RWPE2 (cell line): ENCODE measurements around the gene LRP1.

ENCODE experiments used
- ATAC-seq: fragments of 200-7000 bp; cut with Tn5 transposase; 3 replicates; pipeline ENCODE4 v1.9.1; 2021; ENCODE audit warnings: low read depth
- DNase-seq: peaks from one replicate; pipeline ENCODE4 v3.0.0-alpha.2; 2020; ENCODE audit warnings: low spot score
- H3K27ac ChIP-seq: fragments of 450-650 bp; 2 replicates; pipeline ENCODE4 v1.5.1; 2017; ENCODE audit warnings: mild to moderate bottlenecking; ENCODE audit not compliant: poor library complexity, severe bottlenecking
- H3K27me3 ChIP-seq: fragments of 250-450 bp; sonication (Bioruptor Pico); 2 replicates; pipeline ENCODE4 v1.5.1; 2021; ENCODE audit warnings: mild to moderate bottlenecking, moderate library complexity; ENCODE audit not compliant: insufficient read depth, poor library complexity, severe bottlenecking
- H3K36me3 ChIP-seq: fragments of 250-450 bp; sonication (Bioruptor Pico); 2 replicates; pipeline ENCODE4 v1.5.1; 2020; ENCODE audit warnings: low read depth, mild to moderate bottlenecking, moderate library complexity
- H3K4me1 ChIP-seq: fragments of 250-450 bp; sonication (Bioruptor Pico); 2 replicates; pipeline ENCODE4 v1.5.1; 2021; ENCODE audit warnings: mild to moderate bottlenecking, moderate library complexity; ENCODE audit not compliant: insufficient read depth, poor library complexity, severe bottlenecking
- H3K4me3 ChIP-seq: fragments of 250-450 bp; sonication (Bioruptor Pico); 2 replicates; pipeline ENCODE4 v1.5.1; 2021; ENCODE audit warnings: mild to moderate bottlenecking, moderate library complexity; ENCODE audit not compliant: severe bottlenecking
- H3K9me3 ChIP-seq: fragments of 250-450 bp; sonication (Bioruptor Pico); 2 replicates; pipeline ENCODE4 v1.5.1; 2021; ENCODE audit warnings: mild to moderate bottlenecking, moderate library complexity; ENCODE audit not compliant: severe bottlenecking
- TF ChIP-seq, protein P1 (sequence below): fragments of 450-650 bp; IDR thresholded peaks from one replicate; pipeline ENCODE4 v1.5.1; 2017; ENCODE audit warnings: mild to moderate bottlenecking, moderate library complexity; ENCODE audit not compliant: poor library complexity, severe bottlenecking

The LRP1 gene

DNA sequence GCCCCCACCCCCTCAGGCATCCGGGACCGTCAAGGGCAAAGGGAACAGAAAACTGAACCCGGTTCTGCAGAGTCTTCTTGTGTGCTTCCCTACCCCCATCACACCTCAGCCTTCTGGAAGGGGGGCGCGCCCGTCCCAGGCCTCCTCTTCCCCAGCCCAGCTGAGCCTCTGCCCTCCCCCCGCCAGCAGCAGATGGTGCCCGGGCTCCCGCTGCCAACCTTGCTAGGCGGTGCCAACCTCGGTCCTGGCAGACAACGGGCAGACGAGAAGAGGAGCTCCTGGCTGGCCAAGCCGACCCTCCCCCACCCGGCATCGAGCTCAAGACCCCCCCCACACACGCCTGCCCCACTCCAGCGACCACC lies 114.0 kb downstream of the LRP1 start:
- Histone ChIP-seq H3K36me3 (no peaks in the 10 kb centered on the region), H3K9me3 (no peaks in the 10 kb centered on the region), H3K4me1 (no peaks in the 10 kb centered on the region), H3K4me3 (no peak overlapping the region), H3K27ac (no peak overlapping the region), H3K27me3 (peaks cover 32% of the 10 kb centered on the region)
- DNase-seq (peak; percentile 61), ATAC-seq (no peak)
- TF ChIP-seq, protein P1, sequence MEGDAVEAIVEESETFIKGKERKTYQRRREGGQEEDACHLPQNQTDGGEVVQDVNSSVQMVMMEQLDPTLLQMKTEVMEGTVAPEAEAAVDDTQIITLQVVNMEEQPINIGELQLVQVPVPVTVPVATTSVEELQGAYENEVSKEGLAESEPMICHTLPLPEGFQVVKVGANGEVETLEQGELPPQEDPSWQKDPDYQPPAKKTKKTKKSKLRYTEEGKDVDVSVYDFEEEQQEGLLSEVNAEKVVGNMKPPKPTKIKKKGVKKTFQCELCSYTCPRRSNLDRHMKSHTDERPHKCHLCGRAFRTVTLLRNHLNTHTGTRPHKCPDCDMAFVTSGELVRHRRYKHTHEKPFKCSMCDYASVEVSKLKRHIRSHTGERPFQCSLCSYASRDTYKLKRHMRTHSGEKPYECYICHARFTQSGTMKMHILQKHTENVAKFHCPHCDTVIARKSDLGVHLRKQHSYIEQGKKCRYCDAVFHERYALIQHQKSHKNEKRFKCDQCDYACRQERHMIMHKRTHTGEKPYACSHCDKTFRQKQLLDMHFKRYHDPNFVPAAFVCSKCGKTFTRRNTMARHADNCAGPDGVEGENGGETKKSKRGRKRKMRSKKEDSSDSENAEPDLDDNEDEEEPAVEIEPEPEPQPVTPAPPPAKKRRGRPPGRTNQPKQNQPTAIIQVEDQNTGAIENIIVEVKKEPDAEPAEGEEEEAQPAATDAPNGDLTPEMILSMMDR = no peak

GRCh38 chr12:57242691-57243454 lies 114.6 kb downstream of the LRP1 start:
- no peak overlapping the region for H3K27ac ChIP-seq
- peak; percentile 68 for DNase-seq
- H3K4me3 ChIP-seq = peak overlapping the region; percentile 33
- ATAC-seq = peak; percentile 51
- H3K4me1 ChIP-seq = no peaks in the 10 kb centered on the region
- TF ChIP-seq, protein P1 = peak; percentile 73
- no peaks in the 10 kb centered on the region for H3K9me3 ChIP-seq
- no peaks in the 10 kb centered on the region for H3K36me3 ChIP-seq
- peaks cover 32% of the 10 kb centered on the region for H3K27me3 ChIP-seq

DNA sequence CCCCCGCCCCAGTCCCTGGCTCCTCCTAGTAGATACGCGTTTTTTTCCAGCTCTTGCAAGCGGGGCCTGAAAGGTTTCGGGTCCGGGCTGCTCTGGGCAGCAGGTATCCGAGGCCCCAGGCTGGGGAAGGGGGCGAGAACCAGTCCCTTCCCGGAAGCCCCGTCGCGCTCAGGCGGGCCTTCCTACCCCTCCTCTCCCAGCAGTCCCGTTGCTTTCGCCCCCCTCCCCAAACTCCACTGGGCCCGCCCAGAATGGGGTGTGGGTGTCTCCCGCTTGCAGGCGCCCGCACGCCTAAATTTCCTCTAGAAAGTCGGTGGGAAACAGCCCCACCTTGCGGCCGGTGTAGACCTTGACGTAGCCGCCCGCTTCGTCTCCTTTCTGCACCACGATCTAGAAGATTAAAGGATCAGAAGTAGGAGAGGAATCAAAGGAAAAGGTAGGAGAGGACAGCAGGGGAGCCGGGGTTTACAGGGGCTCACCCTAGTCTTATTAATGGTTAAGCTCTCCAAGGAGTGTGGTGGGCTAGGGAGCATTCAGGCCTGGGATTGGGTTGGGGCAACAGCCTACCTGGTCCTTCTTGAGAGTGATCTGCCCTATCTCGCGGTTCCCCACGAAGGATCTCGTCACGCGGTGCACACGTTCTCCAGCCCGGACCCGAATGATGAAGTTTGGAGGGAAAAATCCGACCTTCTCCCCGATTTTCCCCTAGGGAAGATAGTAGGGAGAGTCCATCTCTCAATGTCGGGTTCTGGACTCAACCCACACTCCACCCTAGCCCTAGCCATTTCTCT lies 115.4 kb downstream of the LRP1 start:
- Histone ChIP-seq H3K9me3 (no peaks in the 10 kb centered on the region), H3K36me3 (no peaks in the 10 kb centered on the region), H3K4me3 (peak overlapping the region; percentile 33), H3K4me1 (no peaks in the 10 kb centered on the region), H3K27ac (no peak overlapping the region), H3K27me3 (peaks cover 28% of the 10 kb centered on the region)
- TF ChIP-seq, protein P1 = peak; percentile 75
- peak; percentile 69 for DNase-seq
- peak; percentile 13; the same call in 2 of the 3 replicates for ATAC-seq

DNA sequence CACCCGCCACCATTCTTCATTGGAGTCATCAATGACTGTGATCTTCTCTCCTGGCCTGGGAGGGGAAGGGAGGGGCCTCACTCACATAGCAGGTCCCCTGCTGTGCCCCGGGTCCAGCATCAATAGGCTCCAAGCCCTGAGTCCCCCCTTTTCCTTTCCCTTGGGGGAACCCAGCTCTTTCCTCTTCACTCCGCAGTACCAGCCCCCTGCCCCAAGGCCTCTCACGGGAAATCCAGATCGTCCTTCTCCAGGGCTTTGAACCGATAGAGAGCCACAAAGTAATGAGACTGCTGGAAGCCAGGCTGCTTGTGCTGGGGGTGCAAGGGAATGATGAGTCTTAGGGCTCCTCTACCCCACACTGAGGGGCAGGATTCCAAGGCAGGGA lies 116.0 kb downstream of the LRP1 start:
- H3K36me3 ChIP-seq = no peaks in the 10 kb centered on the region
- no peak overlapping the region for H3K27ac ChIP-seq
- no peaks in the 10 kb centered on the region for H3K9me3 ChIP-seq
- H3K4me3 ChIP-seq = no peak overlapping the region
- TF ChIP-seq, protein P1 = no peak
- H3K27me3 ChIP-seq = peaks cover 27% of the 10 kb centered on the region
- ATAC-seq (no peak), DNase-seq (no peak)
- H3K4me1 ChIP-seq = no peaks in the 10 kb centered on the region
